Measurements from ENCODE around the gene SHOX.
"Not testable (repeated sequence)": the region's sequence is repeated elsewhere in the genome, so short reads cannot be mapped to it uniquely, and the experiment has no call there.

The SHOX gene

GRCh38 chrX:586351-586750 is 44.2 kb upstream of the SHOX start:
- Mint-ChIP-seq H3K4me3 (no peak overlapping the region), H3K4me1 (no peaks in the 10 kb centered on the region), H3K36me3 (ENCODE audit: low read depth) (no peaks in the 10 kb centered on the region), H3K27me3 (ENCODE audit: low read depth) (peaks cover 45% of the 10 kb centered on the region), H3K9me3 (no peaks in the 10 kb centered on the region), H3K27ac (no peak overlapping the region)
- no peak for TF ChIP-seq CTCF (IDR thresholded peaks at IDR 0.05; ENCODE audit: unreplicated experiment in 3 of 3)

- not testable (repeated sequence) for H3K9me3 Mint-ChIP-seq, H3K4me3 Mint-ChIP-seq
- H3K27me3 Mint-ChIP-seq (ENCODE audit: low read depth) = peaks cover 48% of the 10 kb centered on the region
Observed at GRCh38 chrX:589261-589660, 41.3 kb upstream of the SHOX start.

GRCh38 chrX:590693-591404 is 39.7 kb upstream of the SHOX start:
- no peak overlapping the region for H3K27ac Mint-ChIP-seq
- no peak for TF ChIP-seq CTCF (IDR thresholded peaks at IDR 0.05; ENCODE audit: unreplicated experiment in 3 of 3)
- peaks cover 6% of the 10 kb centered on the region for H3K9me3 Mint-ChIP-seq
- H3K27me3 Mint-ChIP-seq (ENCODE audit: low read depth) = peaks cover 48% of the 10 kb centered on the region
- no peaks in the 10 kb centered on the region for H3K4me1 Mint-ChIP-seq
- H3K36me3 Mint-ChIP-seq (ENCODE audit: low read depth) = no peaks in the 10 kb centered on the region
- H3K4me3 Mint-ChIP-seq = no peak overlapping the region

More at GRCh38 chrX:589261-589660, 41.3 kb upstream of the SHOX start:
- H3K27ac Mint-ChIP-seq; H3K4me1 Mint-ChIP-seq; H3K36me3 Mint-ChIP-seq (ENCODE audit: low read depth): not testable (repeated sequence)

- no peaks in the 10 kb centered on the region for H3K36me3 Mint-ChIP-seq (ENCODE audit: low read depth)
- no peak for TF ChIP-seq CTCF (IDR thresholded peaks at IDR 0.05; ENCODE audit: unreplicated experiment in 3 of 3)
- peaks cover 44% of the 10 kb centered on the region for H3K27me3 Mint-ChIP-seq (ENCODE audit: low read depth)
- H3K4me3 Mint-ChIP-seq = no peak overlapping the region
- H3K27ac Mint-ChIP-seq = no peak overlapping the region
- no peaks in the 10 kb centered on the region for H3K4me1 Mint-ChIP-seq
- peaks cover 16% of the 10 kb centered on the region for H3K9me3 Mint-ChIP-seq
Observed at GRCh38 chrX:599837-600715, 30.5 kb upstream of the SHOX start.

GRCh38 chrX:603029-603428 is 27.6 kb upstream of the SHOX start:
- not testable (repeated sequence) for H3K27ac Mint-ChIP-seq; H3K4me3 Mint-ChIP-seq; H3K9me3 Mint-ChIP-seq; H3K36me3 Mint-ChIP-seq (ENCODE audit: low read depth); H3K4me1 Mint-ChIP-seq
- peaks cover 36% of the 10 kb centered on the region for H3K27me3 Mint-ChIP-seq (ENCODE audit: low read depth)

GRCh38 chrX:604616-605015 is 26.0 kb upstream of the SHOX start:
- H3K9me3 Mint-ChIP-seq; H3K36me3 Mint-ChIP-seq (ENCODE audit: low read depth); H3K4me3 Mint-ChIP-seq; H3K4me1 Mint-ChIP-seq; H3K27ac Mint-ChIP-seq: not testable (repeated sequence)
- H3K27me3 Mint-ChIP-seq (ENCODE audit: low read depth) = peaks cover 37% of the 10 kb centered on the region

GRCh38 chrX:608088-608487 is 22.5 kb upstream of the SHOX start:
- not testable (repeated sequence) for H3K4me1 Mint-ChIP-seq; H3K27ac Mint-ChIP-seq; H3K36me3 Mint-ChIP-seq (ENCODE audit: low read depth); H3K4me3 Mint-ChIP-seq
- Mint-ChIP-seq H3K9me3 (peaks cover 20% of the 10 kb centered on the region), H3K27me3 (ENCODE audit: low read depth) (peaks cover 30% of the 10 kb centered on the region)

- peaks cover 6% of the 10 kb centered on the region for H3K4me1 Mint-ChIP-seq
- H3K36me3 Mint-ChIP-seq (ENCODE audit: low read depth) = peaks cover 4% of the 10 kb centered on the region
- H3K27ac Mint-ChIP-seq = no peak overlapping the region
- peaks cover 76% of the 10 kb centered on the region for H3K27me3 Mint-ChIP-seq (ENCODE audit: low read depth)
- peaks cover 24% of the 10 kb centered on the region for H3K9me3 Mint-ChIP-seq
- TF ChIP-seq CTCF (IDR thresholded peaks at IDR 0.05; ENCODE audit: unreplicated experiment in 3 of 3) = no peak
- no peak overlapping the region for H3K4me3 Mint-ChIP-seq
Observed at GRCh38 chrX:614136-614535, 16.5 kb upstream of the SHOX start.
